Skeletal muscle cell (primary cell): ENCODE results near the gene ZNF628.

Source experiments
- DNase-seq: peaks from one replicate; pipeline ENCODE4 v3.0.0-alpha.2; 2010; ENCODE audit warnings: low read depth
- H3K4me3 ChIP-seq: 2 replicates; pipeline ENCODE4 v1.5.1; 2011; ENCODE audit warnings: low read depth, mild to moderate bottlenecking, control low read depth, low read length, moderate library complexity

ZNF628 gene

DNA sequence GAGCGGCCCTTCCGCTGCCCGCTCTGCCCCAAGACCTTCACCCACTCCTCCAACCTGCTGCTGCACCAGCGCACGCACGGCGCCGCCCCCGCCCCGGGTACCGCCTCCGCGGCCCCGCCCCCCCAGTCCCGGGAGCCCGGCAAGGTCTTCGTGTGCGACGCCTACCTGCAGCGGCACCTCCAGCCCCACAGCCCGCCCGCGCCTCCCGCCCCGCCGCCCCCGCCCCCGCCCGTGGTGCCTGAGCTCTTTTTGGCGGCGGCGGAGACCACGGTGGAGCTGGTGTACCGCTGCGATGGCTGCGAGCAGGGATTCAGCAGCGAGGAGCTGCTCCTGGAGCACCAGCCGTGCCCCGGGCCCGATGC, 5.4 kb downstream of the ZNF628 start:
- H3K4me3 ChIP-seq: no peak overlapping the region
- no peak for DNase-seq

- DNase-seq: no peak
These were observed 5.9 kb downstream of the ZNF628 start for GRCh38 chr19:55482156-55482961.

DNA sequence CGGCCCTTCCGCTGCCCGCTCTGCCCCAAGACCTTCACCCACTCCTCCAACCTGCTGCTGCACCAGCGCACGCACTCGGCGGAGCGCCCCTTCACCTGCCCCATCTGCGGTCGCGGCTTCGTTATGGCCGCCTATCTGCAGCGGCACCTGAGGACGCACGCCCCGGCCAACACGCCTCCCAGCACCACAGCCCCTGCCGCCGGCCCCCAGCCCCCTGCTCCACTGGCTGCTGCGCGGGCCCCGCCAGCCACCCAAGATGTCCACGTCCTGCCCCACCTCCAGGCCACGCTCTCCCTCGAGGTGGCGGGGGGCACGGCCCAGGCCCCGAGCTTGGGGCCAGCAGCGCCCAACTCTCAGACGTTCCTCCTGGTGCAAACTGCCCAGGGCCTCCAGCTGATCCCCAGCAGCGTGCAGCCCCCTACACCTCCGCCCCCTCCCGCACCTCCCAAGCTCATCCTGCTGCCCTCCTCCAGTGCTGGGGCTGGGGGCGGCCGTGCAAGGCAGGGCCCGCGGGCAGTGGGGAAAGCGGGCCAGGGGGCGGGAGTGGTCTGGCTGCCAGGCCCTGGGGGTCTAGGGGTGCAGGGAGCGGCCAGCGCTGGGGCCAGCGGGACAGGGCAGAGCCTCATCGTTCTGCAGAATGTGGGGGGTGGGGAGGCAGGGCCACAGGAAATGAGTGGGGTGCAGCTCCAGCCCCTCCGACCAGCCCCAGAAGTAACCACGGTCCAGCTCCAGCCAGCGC, 6.7 kb downstream of the ZNF628 start:
- H3K4me3 ChIP-seq: no peak overlapping the region
- no peak for DNase-seq

More at GRCh38 chr19:55482156-55482961, 5.9 kb downstream of the ZNF628 start:
- no peak overlapping the region for H3K4me3 ChIP-seq

GRCh38 chr19:55483706-55484592, 7.5 kb downstream of the ZNF628 start:
- H3K4me3 ChIP-seq: peak overlapping the region; percentile 68
- DNase-seq: no peak

- H3K4me3 ChIP-seq: peak within 1 kb of the TSS; percentile 68
- no peak for DNase-seq
These were observed 8.4 kb downstream of the ZNF628 start, which contains the start of gene NAT14 for GRCh38 chr19:55484593-55485438. Gene NAT14 (plus strand): TSS chr19:55485188. CDS start chr19:55485709, 521 bp downstream.

DNA sequence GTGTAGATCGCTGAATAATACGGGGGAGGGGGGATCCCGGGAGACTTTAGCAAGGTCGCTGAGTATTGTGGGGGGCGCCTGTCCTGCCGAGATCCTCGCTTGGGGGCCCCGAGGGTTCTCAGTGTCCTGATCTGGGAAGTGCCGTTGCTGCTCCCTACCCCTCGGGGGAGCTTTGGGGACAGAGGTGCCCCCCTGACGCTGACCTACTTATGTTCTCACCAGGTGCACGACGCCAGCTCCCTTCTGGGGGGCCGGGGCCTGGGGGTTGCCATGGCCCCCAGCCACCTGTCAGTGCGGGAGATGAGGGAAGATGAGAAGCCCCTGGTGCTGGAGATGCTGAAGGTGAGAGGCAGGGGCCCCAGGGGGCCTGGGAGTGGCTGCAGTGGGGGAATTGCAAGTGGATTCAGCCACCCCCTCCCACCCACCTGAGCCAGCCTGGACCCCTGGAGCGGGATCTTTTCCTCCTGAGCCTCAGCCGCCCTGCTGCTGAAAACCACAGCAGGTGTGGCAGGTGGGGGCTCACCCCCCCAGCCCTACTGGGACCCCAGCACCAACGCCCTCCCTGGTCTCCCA, 9.1 kb downstream of the ZNF628 start:
- no peak for DNase-seq
- H3K4me3 ChIP-seq: peak overlapping the region; percentile 68

DNA sequence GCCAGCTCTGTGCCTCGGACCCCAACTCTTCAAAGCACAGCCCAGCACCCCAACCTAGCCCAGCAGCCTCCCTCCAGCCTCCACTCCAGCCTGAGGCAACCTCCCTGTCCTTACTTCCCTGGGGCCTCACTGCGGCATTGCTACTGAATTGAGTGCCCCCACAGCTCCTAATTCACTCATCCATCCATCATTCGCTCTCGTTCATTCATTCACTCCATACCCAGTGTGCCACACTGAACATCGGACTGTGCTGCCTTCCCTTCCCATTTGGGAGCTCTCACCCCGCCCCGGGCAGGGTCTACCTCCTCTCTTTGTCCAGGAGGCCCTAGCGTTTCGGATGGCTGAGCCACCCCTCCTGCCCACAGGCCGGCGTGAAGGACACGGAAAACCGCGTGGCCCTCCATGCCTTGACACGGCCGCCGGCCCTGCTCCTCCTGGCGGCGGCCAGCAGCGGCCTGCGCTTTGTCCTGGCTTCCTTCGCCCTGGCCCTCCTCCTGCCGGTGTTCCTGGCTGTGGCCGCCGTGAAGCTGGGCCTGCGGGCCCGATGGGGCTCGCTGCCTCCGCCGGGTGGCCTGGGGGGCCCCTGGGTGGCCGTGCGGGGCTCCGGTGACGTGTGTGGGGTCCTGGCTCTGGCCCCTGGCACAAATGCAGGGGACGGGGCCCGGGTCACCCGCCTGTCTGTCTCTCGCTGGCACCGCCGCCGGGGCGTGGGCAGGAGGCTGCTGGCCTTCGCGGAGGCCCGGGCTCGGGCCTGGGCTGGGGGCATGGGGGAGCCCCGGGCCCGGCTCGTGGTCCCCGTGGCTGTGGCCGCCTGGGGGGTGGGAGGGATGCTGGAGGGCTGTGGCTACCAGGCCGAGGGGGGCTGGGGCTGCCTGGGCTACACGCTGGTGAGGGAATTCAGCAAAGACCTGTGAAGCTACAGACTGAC, 9.9 kb downstream of the ZNF628 start:
- H3K4me3 ChIP-seq: peak overlapping the region; percentile 68
- DNase-seq: no peak

DNA sequence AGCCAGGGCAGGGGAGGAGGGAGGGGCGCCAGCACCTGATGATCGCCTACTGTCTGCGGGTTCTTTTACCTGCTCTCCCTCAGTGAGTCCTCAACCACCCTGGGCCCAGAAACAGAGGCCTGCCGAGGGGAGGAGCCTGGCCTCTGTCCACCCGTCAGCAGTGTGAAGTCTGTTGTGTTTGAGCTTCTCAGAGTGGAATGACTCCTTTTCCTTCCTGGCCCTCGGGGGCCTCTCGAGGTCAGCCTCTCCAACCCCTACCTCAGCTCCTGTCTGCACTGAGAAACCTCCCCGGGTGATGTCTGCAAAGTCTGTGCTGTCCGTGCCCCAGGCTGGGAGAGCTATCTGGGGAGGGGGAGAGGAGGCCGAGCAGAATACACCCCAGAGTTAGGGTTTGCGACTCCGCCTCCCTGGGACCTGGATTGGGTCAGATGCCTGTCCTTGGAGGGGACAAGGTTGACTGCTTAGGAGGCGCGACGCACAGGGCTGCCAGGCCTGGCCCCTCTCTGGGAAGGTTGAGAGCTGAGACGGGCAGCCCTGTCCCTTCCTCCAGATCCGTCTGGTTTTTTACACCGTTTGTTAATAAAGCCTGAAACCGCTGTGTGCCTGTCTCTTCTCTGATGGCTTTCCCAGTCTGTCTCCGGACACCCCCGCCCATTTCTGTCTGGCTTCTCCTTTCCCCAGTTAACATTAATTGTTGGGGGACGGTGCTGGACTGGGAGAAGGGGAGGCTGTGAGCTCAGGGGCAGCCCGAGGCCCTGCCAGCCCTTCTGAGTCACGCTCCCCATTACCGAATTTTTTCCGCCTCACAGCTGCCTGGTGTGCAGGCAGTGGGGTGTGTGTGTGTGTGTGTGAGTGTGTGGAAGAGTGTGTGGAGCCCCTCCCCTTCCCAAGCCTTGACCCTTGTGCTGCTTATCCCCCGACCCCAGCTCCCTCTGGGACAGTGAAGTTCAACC, 10.8 kb downstream of the ZNF628 start:
- DNase-seq: peak; percentile 96
- peak overlapping the region; percentile 33 for H3K4me3 ChIP-seq

DNA sequence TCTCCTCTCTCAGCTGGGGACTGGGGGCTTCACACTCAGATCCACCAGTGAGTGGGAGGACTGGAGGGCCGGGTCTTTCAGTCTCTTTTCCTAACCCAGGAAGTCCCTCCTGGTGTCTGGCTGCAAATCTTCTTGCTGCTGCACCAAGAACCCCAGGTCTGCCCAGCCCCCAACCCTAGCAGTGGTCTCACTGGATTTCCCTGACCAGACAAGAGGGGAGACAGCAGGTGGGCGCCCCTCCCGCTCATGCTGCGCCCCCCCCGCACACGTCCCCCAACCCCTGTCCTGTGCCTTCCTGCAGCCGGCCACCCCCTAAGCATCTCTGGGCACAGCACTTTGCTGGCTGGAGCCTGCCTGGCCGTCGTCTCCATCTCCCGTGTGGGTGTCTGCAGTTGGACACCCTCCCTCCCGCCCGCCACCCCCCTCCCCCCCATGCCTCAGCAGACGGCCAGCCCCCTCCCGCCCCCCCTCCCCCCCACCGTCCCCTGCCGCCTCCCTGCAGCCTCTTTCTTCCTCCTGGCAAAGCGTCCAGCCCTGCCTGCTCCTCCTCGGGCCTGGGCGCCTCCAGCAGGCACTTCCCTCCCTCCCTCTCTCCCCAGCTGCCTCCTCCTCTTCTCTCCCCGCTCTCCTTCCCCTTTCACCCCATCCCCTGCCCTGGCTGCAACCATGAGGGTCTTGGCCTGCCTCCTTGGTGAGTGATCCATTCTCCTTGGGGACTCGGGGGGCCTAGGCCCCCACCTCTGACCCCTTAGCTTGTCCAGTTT, 11.7 kb downstream of the ZNF628 start, which contains the start of gene SSC5D:
Gene SSC5D, plus strand, starts transcription at position 513 of the 764 bp plus-strand sequence. Its CDS starts 154 bp downstream, at position 667.
- DNase-seq: no peak
- peak within 1 kb of the TSS; percentile 41 for H3K4me3 ChIP-seq

DNA sequence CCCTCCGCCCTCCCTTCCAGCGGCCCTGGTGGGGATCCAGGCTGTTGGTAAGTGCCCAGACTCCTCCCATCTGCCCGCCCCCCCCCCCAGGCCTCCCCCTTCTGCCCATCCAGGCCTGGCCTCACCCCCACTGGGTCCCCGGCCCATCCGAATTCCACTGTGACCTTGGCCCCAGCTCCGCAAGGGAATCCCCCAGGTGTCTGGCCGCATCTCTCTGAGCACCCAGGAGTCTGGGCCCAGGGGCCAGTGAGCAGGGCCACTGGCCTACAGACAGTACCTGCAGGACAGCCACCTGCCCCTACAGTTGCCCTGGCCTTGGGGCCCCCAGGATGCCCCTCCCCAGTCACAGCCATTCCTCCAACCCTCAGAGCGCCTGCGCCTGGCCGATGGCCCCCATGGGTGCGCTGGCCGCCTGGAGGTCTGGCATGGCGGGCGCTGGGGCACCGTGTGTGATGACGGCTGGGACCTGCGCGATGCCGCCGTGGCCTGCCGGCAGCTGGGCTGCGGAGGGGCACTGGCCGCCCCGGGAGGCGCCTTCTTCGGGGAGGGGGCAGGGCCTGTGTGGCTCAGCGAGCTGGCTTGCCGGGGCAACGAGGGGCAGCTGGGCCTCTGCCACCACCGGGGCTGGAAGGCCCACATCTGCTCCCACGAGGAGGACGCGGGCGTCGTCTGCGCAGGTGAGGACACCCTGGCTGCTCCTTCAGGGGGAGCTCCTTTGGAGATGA, 12.7 kb downstream of the ZNF628 start:
- H3K4me3 ChIP-seq: peak overlapping the region; percentile 1
- DNase-seq: no peak

DNA sequence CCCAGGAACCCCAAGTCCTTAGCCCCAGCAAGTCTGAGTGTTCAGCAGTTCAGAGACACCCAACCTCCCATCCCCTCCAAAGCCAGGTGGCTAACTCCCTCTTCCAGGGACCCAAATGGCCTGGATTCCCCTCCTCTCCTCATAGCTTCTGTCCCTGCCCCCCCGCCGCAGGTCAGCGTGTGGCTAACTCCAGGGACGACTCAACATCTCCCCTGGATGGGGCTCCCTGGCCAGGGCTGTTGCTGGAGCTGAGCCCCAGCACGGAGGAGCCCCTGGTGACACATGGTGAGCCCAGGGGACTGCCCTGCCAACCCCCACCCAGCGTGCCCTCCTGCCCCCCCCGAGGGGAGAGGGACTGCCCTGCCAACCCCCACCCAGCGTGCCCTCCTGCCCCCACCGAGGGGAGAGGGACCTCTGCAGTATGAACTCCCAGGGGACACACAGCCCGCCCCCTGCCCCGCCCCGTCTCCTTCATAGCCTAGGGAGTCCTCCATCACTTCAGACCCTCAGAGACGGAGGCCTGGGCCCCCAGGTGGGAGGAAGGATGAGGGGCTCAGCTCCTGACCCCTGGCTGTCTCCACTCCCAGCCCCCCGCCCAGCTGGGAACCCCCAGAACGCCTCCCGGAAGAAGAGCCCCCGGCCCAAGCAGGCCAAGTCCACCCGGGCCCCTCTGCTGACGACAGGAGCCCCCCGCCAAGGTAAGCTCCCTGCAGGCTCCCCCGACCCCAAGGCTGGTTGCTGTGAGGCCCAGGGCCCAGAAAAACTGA, 13.5 kb downstream of the ZNF628 start:
- peak overlapping the region; percentile 1 for H3K4me3 ChIP-seq
- DNase-seq: no peak

GRCh38 chr19:55490478-55491432, 14.3 kb downstream of the ZNF628 start:
- no peak overlapping the region for H3K4me3 ChIP-seq
- DNase-seq: no peak
